ENCODE measurements around the gene HAGH.

The HAGH gene

GRCh38 chr16:1865902-1866690 lies 39.5 kb upstream of the HAGH start:
- DNase-seq = no peak
- H3K9me3 Mint-ChIP-seq = no peaks in the 10 kb centered on the region
- H3K4me3 Mint-ChIP-seq = no peak overlapping the region
- no peak overlapping the region for H3K27ac Mint-ChIP-seq
- no peak for TF ChIP-seq CTCF (IDR thresholded peaks at IDR 0.05)
- no peaks in the 10 kb centered on the region for H3K4me1 Mint-ChIP-seq
- H3K27me3 Mint-ChIP-seq (ENCODE audit: low read depth, poor library complexity) = peaks cover 89% of the 10 kb centered on the region
- H3K36me3 Mint-ChIP-seq (ENCODE audit: low read depth) = no peaks in the 10 kb centered on the region

- no peak overlapping the region for H3K27ac Mint-ChIP-seq
- no peaks in the 10 kb centered on the region for H3K9me3 Mint-ChIP-seq
- no peaks in the 10 kb centered on the region for H3K4me1 Mint-ChIP-seq
- DNase-seq = no peak
- no peaks in the 10 kb centered on the region for H3K36me3 Mint-ChIP-seq (ENCODE audit: low read depth)
- H3K27me3 Mint-ChIP-seq (ENCODE audit: low read depth, poor library complexity) = peaks cover 90% of the 10 kb centered on the region
- no peak overlapping the region for H3K4me3 Mint-ChIP-seq
- TF ChIP-seq CTCF (IDR thresholded peaks at IDR 0.05) = peak; percentile 69
Measured at GRCh38 chr16:1863681-1864460, 37.2 kb upstream of the HAGH start.

DNA sequence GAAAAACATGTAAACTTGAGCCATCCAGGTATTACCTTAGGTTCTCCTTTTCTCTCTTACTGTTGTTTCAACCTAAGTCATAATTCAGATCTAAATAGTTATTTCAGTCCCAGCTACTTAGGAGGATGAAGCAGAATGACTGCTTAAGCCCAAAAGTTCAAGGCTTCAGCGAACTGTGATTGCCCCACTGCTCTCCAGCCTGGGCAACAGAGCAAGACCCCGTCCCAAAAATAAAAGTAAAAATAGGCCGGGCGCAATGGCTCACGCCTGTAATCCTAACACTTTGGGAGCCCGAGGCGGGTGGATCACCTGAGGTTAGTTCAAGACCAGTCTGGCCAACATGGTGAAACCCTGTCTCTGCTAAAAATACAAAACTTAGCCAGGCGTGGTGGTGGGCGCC lies 35.8 kb upstream of the HAGH start:
- H3K36me3 Mint-ChIP-seq (ENCODE audit: low read depth) = no peaks in the 10 kb centered on the region
- no peak for DNase-seq
- H3K27me3 Mint-ChIP-seq (ENCODE audit: low read depth, poor library complexity) = peaks cover 95% of the 10 kb centered on the region
- no peaks in the 10 kb centered on the region for H3K9me3 Mint-ChIP-seq
- no peak overlapping the region for H3K27ac Mint-ChIP-seq
- no peak overlapping the region for H3K4me3 Mint-ChIP-seq
- TF ChIP-seq CTCF (IDR thresholded peaks at IDR 0.05) = no peak
- peaks cover 9% of the 10 kb centered on the region for H3K4me1 Mint-ChIP-seq

- H3K27me3 Mint-ChIP-seq (ENCODE audit: low read depth, poor library complexity) = peaks cover 96% of the 10 kb centered on the region
- DNase-seq = no peak
Measured at GRCh38 chr16:1861730-1862129, 35.1 kb upstream of the HAGH start.

GRCh38 chr16:1859650-1860049 lies 33.0 kb upstream of the HAGH start:
- H3K4me3 Mint-ChIP-seq = no peak overlapping the region
- H3K27ac Mint-ChIP-seq = no peak overlapping the region
- no peak for DNase-seq
- no peak for TF ChIP-seq CTCF (IDR thresholded peaks at IDR 0.05)
- peaks cover 13% of the 10 kb centered on the region for H3K4me1 Mint-ChIP-seq
- H3K9me3 Mint-ChIP-seq = no peaks in the 10 kb centered on the region
- no peaks in the 10 kb centered on the region for H3K36me3 Mint-ChIP-seq (ENCODE audit: low read depth)
- H3K27me3 Mint-ChIP-seq (ENCODE audit: low read depth, poor library complexity) = peaks cover 94% of the 10 kb centered on the region

More at GRCh38 chr16:1861730-1862129, 35.1 kb upstream of the HAGH start:
- no peak for TF ChIP-seq CTCF (IDR thresholded peaks at IDR 0.05)
- peaks cover 13% of the 10 kb centered on the region for H3K4me1 Mint-ChIP-seq
- H3K4me3 Mint-ChIP-seq = no peak overlapping the region
- H3K9me3 Mint-ChIP-seq = no peaks in the 10 kb centered on the region
- H3K27ac Mint-ChIP-seq = no peak overlapping the region
- H3K36me3 Mint-ChIP-seq (ENCODE audit: low read depth) = no peaks in the 10 kb centered on the region

Data from nephron progenitor cell (in vitro differentiated cells).